B cell (primary cell): Measurements from ENCODE around the gene IL17B. TPM values are rescaled to one million over a fixed set of nuclear protein-coding genes. Genes with fewer than 3 reads are reported as not detected.
A peak's percentile ranks its signal among the peaks of the same experiment; 100 is the strongest.

ENCODE experiments used
- ATAC-seq: fragments of 200-7000 bp; cut with Tn5 transposase; one replicate; pipeline ENCODE4 v1.10.0; 2021; ENCODE audit warnings: low read depth, mild to moderate bottlenecking, moderate number of reproducible peaks, moderate library complexity
- CTCF ChIA-PET: fragments of 350-600 bp; sonication (Branson Sonifier 250); formaldehyde crosslinking; loops from one replicate; lab custom pipeline; 2021; ENCODE audit warnings: antibody characterized with exemption, inconsistent platforms; lab: Charles Lee
- POLR2A ChIA-PET: fragments of 350-600 bp; sonication (Branson Sonifier 250); formaldehyde crosslinking; loops from one replicate; lab custom pipeline; 2021; ENCODE audit warnings: antibody characterized with exemption; lab: Charles Lee
- DNase-seq: peaks from one replicate; pipeline ENCODE4 v3.0.0; 2013
- H2AFZ ChIP-seq: 2 replicates; pipeline ENCODE4 v1.6.1; 2012; ENCODE audit warnings: mild to moderate bottlenecking, low read depth, low read length; ENCODE audit not compliant: insufficient read depth, poor library complexity, severe bottlenecking
- H3K27ac ChIP-seq, 2 donors: 1 replicate in 1 of 2; 2 replicates in 1 of 2; pipeline ENCODE4 v1.5.1; 2012 to 2013; ENCODE audit warnings: low read length in 2 of 2, mild to moderate bottlenecking in 2 of 2, moderate library complexity in 1 of 2
- H3K27me3 ChIP-seq, 4 experiments: fragments of 200-600 bp in 1 of 4; sonication (generic) in 1 of 4; replicated peaks in 1 of 4; 1 replicate in 2 of 4; 2 replicates in 2 of 4; pipeline versions ENCODE4 v1.6.1 to v1.7.0; 2013 to 2016; ENCODE audit warnings: low read length in 3 of 4, mild to moderate bottlenecking in 2 of 4, mixed read lengths in 1 of 4, moderate library complexity in 1 of 4; ENCODE audit not compliant: insufficient read depth in 4 of 4, control insufficient read depth in 3 of 4; ENCODE audit errors: control extremely low read depth in 1 of 4
- H3K36me3 ChIP-seq, 2 experiments: replicated peaks in 1 of 2; 1 replicate in 1 of 2; 2 replicates in 1 of 2; pipeline versions ENCODE4 v1.6.1 to v1.7.1; 2013; ENCODE audit warnings: low read length in 1 of 2; ENCODE audit not compliant: insufficient read depth in 2 of 2, control insufficient read depth in 1 of 2; ENCODE audit errors: control extremely low read depth in 1 of 2, extremely low read depth in 1 of 2
- H3K4me1 ChIP-seq, 2 donors: fragments of 200-600 bp in 1 of 2; sonication (generic) in 1 of 2; 1 replicate in 1 of 2; 2 replicates in 1 of 2; pipeline versions ENCODE4 v1.5.1 to v1.6.1; 2013 to 2017; ENCODE audit warnings: low read length in 2 of 2; ENCODE audit not compliant: control insufficient read depth in 2 of 2, insufficient read depth in 2 of 2
- H3K4me2 ChIP-seq: replicated peaks from 2 replicates; pipeline ENCODE3; 2012; ENCODE audit warnings: mild to moderate bottlenecking, low read depth, low read length; ENCODE audit not compliant: poor library complexity, severe bottlenecking
- H3K4me3 ChIP-seq, 5 experiments: fragments of 200-600 bp in 1 of 5; sonication (generic) in 1 of 5; 1 replicate in 3 of 5; 2 replicates in 2 of 5; pipeline versions ENCODE4 v1.5.1 to v1.7.0; 2011 to 2016; ENCODE audit warnings: low read length in 4 of 5, mild to moderate bottlenecking in 4 of 5, low read depth in 2 of 5, control low read depth in 1 of 5, moderate library complexity in 1 of 5; ENCODE audit not compliant: insufficient read depth in 1 of 5; ENCODE audit errors: control extremely low read depth in 1 of 5, extremely low read depth in 1 of 5
- H3K79me2 ChIP-seq: fragments of 200-600 bp; sonication (generic); one replicate; pipeline ENCODE4 v1.6.0; 2016; ENCODE audit warnings: low read length; ENCODE audit not compliant: control insufficient read depth, insufficient read depth
- H3K9ac ChIP-seq: fragments of 200-600 bp; sonication (generic); 2 replicates; pipeline ENCODE4 v1.6.1; 2017; ENCODE audit warnings: mild to moderate bottlenecking, low read length, moderate library complexity
- H3K9me3 ChIP-seq, 3 donors: one replicate each; pipeline versions ENCODE4 v1.6.1 to v1.7.1; 2013; ENCODE audit warnings: low read length in 2 of 3; ENCODE audit not compliant: control insufficient read depth in 2 of 3, insufficient read depth in 1 of 3; ENCODE audit errors: control extremely low read depth in 1 of 3
- H4K20me1 ChIP-seq: 2 replicates; pipeline ENCODE4 v1.6.0; 2012; ENCODE audit warnings: mild to moderate bottlenecking, low read length; ENCODE audit not compliant: insufficient read depth, control insufficient read depth, poor library complexity, severe bottlenecking
- H3K27ac Mint-ChIP-seq: one replicate; pipeline ENCODE4 v1.8.0; 2021; ENCODE audit warnings: mixed read lengths
- H3K27me3 Mint-ChIP-seq: one replicate; pipeline ENCODE4 v1.8.0; 2021; ENCODE audit warnings: mixed read lengths
- H3K4me1 Mint-ChIP-seq: one replicate; pipeline ENCODE4 v1.8.0; 2021; ENCODE audit warnings: mixed read lengths
- H3K4me3 Mint-ChIP-seq: one replicate; pipeline ENCODE4 v1.8.0; 2021; ENCODE audit warnings: mixed read lengths
- H3K9me3 Mint-ChIP-seq: one replicate; pipeline ENCODE4 v1.8.0; 2022; ENCODE audit warnings: mixed read lengths; ENCODE audit not compliant: insufficient read depth
- CTCF ChIP-seq: fragments of 200-600 bp; IDR thresholded peaks from one replicate; pipeline ENCODE4 v1.8.0; 2022; ENCODE audit warnings: antibody characterized with exemption, mild to moderate bottlenecking
- EZH2 ChIP-seq: IDR thresholded peaks from 2 replicates; pipeline ENCODE4 v1.6.1; 2012; ENCODE audit warnings: borderline replicate concordance, low read depth, mild to moderate bottlenecking, moderate library complexity, low read length; ENCODE audit not compliant: insufficient read depth, poor library complexity, severe bottlenecking
- WGBS: methylation state at CpG from one replicate; pipeline ENCODE4 v1.1.5; 2013; ENCODE audit warnings: missing lambda C conversion rate; ENCODE audit not compliant: insufficient coverage; 5-methylcytosine and 5-hydroxymethylcytosine counted together
- intact Hi-C: fragments of 100-400 bp; cut with micrococcal nuclease; formaldehyde crosslinking; loops from one replicate; pipeline ENCODE4 v1.10.0; 2022
- polyA plus RNA-seq: library from polyadenylated mRNA; depleted of rRNA; stranded (reverse); fragments of >200 nt; gene quantifications from 2 replicates; pipeline ENCODE4 v1.2.3, GENCODE V29; 2012
- total RNA-seq, 2 donors: library from RNA; stranded (reverse); fragments of 120-200 nt in 1 of 2; gene quantifications; 1 replicate in 1 of 2; 2 replicates in 1 of 2; pipeline versions ENCODE4 v1.2.3 to v1.2.4, GENCODE V29; 2013 to 2022

Gene IL17B
- total and polyA plus RNA-seq, 2 donors (not counting 1 experiment from before 2014, with no cell fraction given), result not detected

GRCh38 chr5:149345147-149345891 is 33.8 kb downstream of the IL17B start, which contains the start of gene GRPEL2:
GRPEL2 (plus strand) TSS chr5:149345499; CDS start chr5:149345540, 41 bp downstream.
- no peaks in the 10 kb centered on the region for H3K9me3 Mint-ChIP-seq
- Histone ChIP-seq H3K36me3 (peaks cover 0 to 28% of the 10 kb centered on the region in 2 experiments), H3K79me2 (peaks cover 2% of the 10 kb centered on the region), H3K27ac (peak within 1 kb of the TSS; percentile 53 to 63), H3K4me1 (peaks cover 11 to 22% of the 10 kb centered on the region in 2 donors), H3K4me3 (peak within 1 kb of the TSS; percentile 62 to 88 (median 77)), H4K20me1 (peaks cover 17% of the 10 kb centered on the region), H3K9ac (peak within 1 kb of the TSS; percentile 76), H2AFZ (peak within 1 kb of the TSS; percentile 88), H3K9me3 (peaks cover 0 to 11% (median 0%) of the 10 kb centered on the region in 3 donors), H3K27me3 (no peaks in the 10 kb centered on the region), H3K4me2 (peak within 1 kb of the TSS; percentile 84)
- H3K4me3 Mint-ChIP-seq, result peak within 1 kb of the TSS; percentile 87
- ChIA-PET POLR2A (interaction anchor here (1.2 to 2.9 kb wide), 4 partner anchors 12 to 206 kb away, joined by 3 to 15 read pairs (median 4); partner anchors contain the start of genes CSNK1A1 and PCYOX1L), CTCF (interaction anchor here (1.1 to 4.2 kb wide), 5 partner anchors 13 to 207 kb away, joined by 3 to 36 read pairs (median 6); partner anchors contain the start of gene PCYOX1L)
- H3K4me1 Mint-ChIP-seq, result peaks cover 29% of the 10 kb centered on the region
- intact Hi-C loops, result loop anchor here (1.0 to 10.0 kb wide), 3 partner anchors 12 to 511 kb away; partner anchors contain the start of gene CSNK1A1
- TF ChIP-seq CTCF, result no peak
- no peak for TF ChIP-seq EZH2
- H3K27me3 Mint-ChIP-seq, result no peaks in the 10 kb centered on the region
- ATAC-seq (peak; percentile 90), DNase-seq (peak; percentile 88)
- 3% methylated on average over 48 of the region's 54 CpGs for WGBS
- peak within 1 kb of the TSS; percentile 83 for H3K27ac Mint-ChIP-seq
